Endothelial cell (in vitro differentiated cells): ENCODE data around the gene COL8A2. TPM values are rescaled to one million over a fixed set of nuclear protein-coding genes. Genes with fewer than 3 reads are reported as not detected.

Experiments
- DNase-seq: peaks from one replicate; pipeline ENCODE4 v3.0.0; 2021; ENCODE audit warnings: low spot score
- H3K27ac Mint-ChIP-seq: one replicate; pipeline ENCODE4 v1.8.0; 2021; ENCODE audit warnings: mixed read lengths, inconsistent platforms; ENCODE audit not compliant: unreplicated experiment
- H3K27me3 Mint-ChIP-seq: one replicate; pipeline ENCODE4 v1.8.0; 2021; ENCODE audit warnings: mild to moderate bottlenecking, moderate library complexity, mixed read lengths, inconsistent platforms; ENCODE audit not compliant: unreplicated experiment
- H3K36me3 Mint-ChIP-seq: one replicate; pipeline ENCODE4 v1.8.0; 2021; ENCODE audit warnings: mild to moderate bottlenecking, low read depth, mixed read lengths, inconsistent platforms; ENCODE audit not compliant: unreplicated experiment
- H3K4me1 Mint-ChIP-seq: one replicate; pipeline ENCODE4 v1.8.0; 2021; ENCODE audit warnings: mild to moderate bottlenecking, mixed read lengths, inconsistent platforms; ENCODE audit not compliant: unreplicated experiment
- H3K4me3 Mint-ChIP-seq: one replicate; pipeline ENCODE4 v1.8.0; 2021; ENCODE audit warnings: mild to moderate bottlenecking, mixed read lengths, inconsistent platforms; ENCODE audit not compliant: unreplicated experiment
- H3K9me3 Mint-ChIP-seq: one replicate; pipeline ENCODE4 v1.8.0; 2021; ENCODE audit warnings: mixed read lengths, inconsistent platforms; ENCODE audit not compliant: unreplicated experiment
- CTCF ChIP-seq: fragments of 200-600 bp; sonication (generic); IDR thresholded peaks from one replicate; pipeline ENCODE4 v1.5.0; 2021; ENCODE audit warnings: antibody characterized with exemption; ENCODE audit not compliant: unreplicated experiment
- total RNA-seq: library from RNA; stranded (reverse); fragmentation: NEBNext Ultra II Directional; extraction: Animal tissue kit (Norgen Biotek cat#: 25700); gene quantifications from one replicate; pipeline ENCODE4 v1.2.1, GENCODE V29; 2021; ENCODE audit not compliant: unreplicated experiment

COL8A2 gene
- total RNA-seq, 1 donor from 2014 or later, result 0.13 TPM

GRCh38 chr1:36170643-36171412 lies 45.8 kb upstream of the COL8A2 start:
- Mint-ChIP-seq H3K27me3 (peaks cover 7% of the 10 kb centered on the region), H3K4me3 (peak overlapping the region; percentile 74), H3K27ac (peak overlapping the region; percentile 36), H3K4me1 (peaks cover 28% of the 10 kb centered on the region), H3K36me3 (peaks cover 58% of the 10 kb centered on the region), H3K9me3 (no peaks in the 10 kb centered on the region)
- DNase-seq, result no peak
- no peak for TF ChIP-seq CTCF

- no peak for DNase-seq
- peaks cover 51% of the 10 kb centered on the region for H3K36me3 Mint-ChIP-seq
- TF ChIP-seq CTCF, result no peak
- peaks cover 16% of the 10 kb centered on the region for H3K4me1 Mint-ChIP-seq
- no peak overlapping the region for H3K4me3 Mint-ChIP-seq
- H3K9me3 Mint-ChIP-seq, result no peaks in the 10 kb centered on the region
- peak overlapping the region; percentile 20 for H3K27ac Mint-ChIP-seq
- peaks cover 5% of the 10 kb centered on the region for H3K27me3 Mint-ChIP-seq
Measured at GRCh38 chr1:36168514-36168913, 43.5 kb upstream of the COL8A2 start.

GRCh38 chr1:36166938-36167905 lies 42.2 kb upstream of the COL8A2 start:
- no peak for DNase-seq
- TF ChIP-seq CTCF, result no peak
- peak overlapping the region; percentile 51 for H3K27ac Mint-ChIP-seq

GRCh38 chr1:36166136-36166535 lies 41.1 kb upstream of the COL8A2 start:
- Mint-ChIP-seq H3K4me1 (peaks cover 31% of the 10 kb centered on the region), H3K4me3 (no peak overlapping the region), H3K27ac (no peak overlapping the region), H3K27me3 (peaks cover 8% of the 10 kb centered on the region), H3K9me3 (no peaks in the 10 kb centered on the region), H3K36me3 (peaks cover 47% of the 10 kb centered on the region)
- no peak for TF ChIP-seq CTCF
- DNase-seq, result no peak

More at GRCh38 chr1:36166938-36167905, 42.2 kb upstream of the COL8A2 start:
- Mint-ChIP-seq H3K9me3 (no peaks in the 10 kb centered on the region), H3K4me3 (peak overlapping the region; percentile 24), H3K27me3 (peaks cover 5% of the 10 kb centered on the region), H3K36me3 (peaks cover 49% of the 10 kb centered on the region), H3K4me1 (peaks cover 20% of the 10 kb centered on the region)
